HEK293 (cell line): ENCODE measurements around the gene SH3BP1.

Source experiments
- FEZF1 ChIP-seq: fragments of 450-650 bp; formaldehyde crosslinking; IDR thresholded peaks from 2 replicates; pipeline ENCODE4 v1.5.1; 2016; ENCODE audit warnings: missing biosample characterization, missing genetic modification characterization
- MYNN ChIP-seq: fragments of 450-650 bp; formaldehyde crosslinking; IDR thresholded peaks from 2 replicates; pipeline ENCODE4 v1.5.1; 2016; ENCODE audit warnings: missing biosample characterization, missing genetic modification characterization, borderline replicate concordance
- OVOL3 ChIP-seq: fragments of 450-650 bp; formaldehyde crosslinking; IDR thresholded peaks from 2 replicates; pipeline ENCODE4 v1.5.1; 2016; ENCODE audit warnings: missing biosample characterization, missing genetic modification characterization
- SCRT2 ChIP-seq: fragments of 450-650 bp; formaldehyde crosslinking; IDR thresholded peaks from 2 replicates; pipeline ENCODE4 v1.5.1; 2016; ENCODE audit warnings: missing biosample characterization, missing genetic modification characterization
- YY2 ChIP-seq: fragments of 450-650 bp; formaldehyde crosslinking; IDR thresholded peaks from 2 replicates; pipeline ENCODE4 v1.5.1; 2016; ENCODE audit warnings: missing biosample characterization, missing genetic modification characterization
- ZFHX2 ChIP-seq: fragments of 450-650 bp; formaldehyde crosslinking; conservative IDR thresholded peaks from 2 replicates; pipeline ENCODE4 v1.5.1; 2016; ENCODE audit warnings: missing biosample characterization, missing genetic modification characterization
- ZFP37 ChIP-seq: fragments of 450-650 bp; formaldehyde crosslinking; IDR thresholded peaks from 2 replicates; pipeline ENCODE4 v1.5.1; 2016; ENCODE audit warnings: missing biosample characterization, missing genetic modification characterization
- ZNF169 ChIP-seq: fragments of 450-650 bp; formaldehyde crosslinking; IDR thresholded peaks from 2 replicates; pipeline ENCODE4 v1.5.1; 2016; ENCODE audit warnings: missing biosample characterization, missing genetic modification characterization
- ZNF174 ChIP-seq: fragments of 450-650 bp; formaldehyde crosslinking; IDR thresholded peaks from 2 replicates; pipeline ENCODE4 v1.5.0; 2017; ENCODE audit warnings: missing biosample characterization, mild to moderate bottlenecking, missing genetic modification characterization
- ZNF214 ChIP-seq: fragments of 450-650 bp; formaldehyde crosslinking; IDR thresholded peaks from 2 replicates; pipeline ENCODE4 v1.5.1; 2017; ENCODE audit warnings: missing biosample characterization, mild to moderate bottlenecking, missing genetic modification characterization, borderline replicate concordance
- ZNF324 ChIP-seq: fragments of 450-650 bp; formaldehyde crosslinking; IDR thresholded peaks from 2 replicates; pipeline ENCODE4 v1.5.1; 2016; ENCODE audit warnings: missing biosample characterization, missing genetic modification characterization
- ZNF341 ChIP-seq: fragments of 450-650 bp; formaldehyde crosslinking; IDR thresholded peaks from 2 replicates; pipeline ENCODE4; 2016; ENCODE audit warnings: low read depth, missing biosample characterization, missing genetic modification characterization
- ZNF350 ChIP-seq: fragments of 450-650 bp; formaldehyde crosslinking; IDR thresholded peaks from 2 replicates; pipeline ENCODE4 v1.5.0; 2017; ENCODE audit warnings: missing biosample characterization, mild to moderate bottlenecking, missing genetic modification characterization
- ZNF391 ChIP-seq: fragments of 450-650 bp; formaldehyde crosslinking; IDR thresholded peaks from 2 replicates; pipeline ENCODE4 v1.5.1; 2016; ENCODE audit warnings: low read depth, missing biosample characterization, missing genetic modification characterization, borderline replicate concordance
- ZNF394 ChIP-seq: fragments of 450-650 bp; formaldehyde crosslinking; IDR thresholded peaks from 2 replicates; pipeline ENCODE4 v1.5.1; 2016; ENCODE audit warnings: missing biosample characterization, missing genetic modification characterization, mild to moderate bottlenecking, moderate library complexity, borderline replicate concordance
- ZNF404 ChIP-seq: fragments of 450-650 bp; formaldehyde crosslinking; IDR thresholded peaks from 2 replicates; pipeline ENCODE4 v1.5.1; 2017; ENCODE audit warnings: missing biosample characterization, missing genetic modification characterization
- ZNF426 ChIP-seq: fragments of 450-650 bp; formaldehyde crosslinking; IDR thresholded peaks from 2 replicates; pipeline ENCODE4 v1.5.1; 2017; ENCODE audit warnings: missing biosample characterization, missing genetic modification characterization, mild to moderate bottlenecking, inconsistent platforms, moderate library complexity
- ZNF510 ChIP-seq: fragments of 450-650 bp; formaldehyde crosslinking; IDR thresholded peaks from 2 replicates; pipeline ENCODE4 v1.5.1; 2018; ENCODE audit warnings: mild to moderate bottlenecking, missing genetic modification characterization, missing biosample characterization; ENCODE audit not compliant: insufficient replicate concordance
- ZNF544 ChIP-seq: fragments of 450-650 bp; formaldehyde crosslinking; IDR thresholded peaks from 2 replicates; pipeline ENCODE4 v1.5.0; 2017; ENCODE audit warnings: missing biosample characterization, missing genetic modification characterization
- ZNF558 ChIP-seq: fragments of 450-650 bp; formaldehyde crosslinking; IDR thresholded peaks from 2 replicates; pipeline ENCODE4 v1.5.1; 2016; ENCODE audit warnings: missing biosample characterization, missing genetic modification characterization
- ZNF623 ChIP-seq: fragments of 450-650 bp; formaldehyde crosslinking; IDR thresholded peaks from 2 replicates; pipeline ENCODE4 v1.5.1; 2016; ENCODE audit warnings: missing biosample characterization, missing genetic modification characterization
- ZNF660 ChIP-seq: fragments of 450-650 bp; IDR thresholded peaks from 2 replicates; pipeline ENCODE4 v1.5.1; 2018; ENCODE audit warnings: missing biosample characterization, mild to moderate bottlenecking, missing genetic modification characterization
- ZNF707 ChIP-seq: fragments of 450-650 bp; formaldehyde crosslinking; IDR thresholded peaks from 2 replicates; pipeline ENCODE4 v1.5.1; 2016; ENCODE audit warnings: missing biosample characterization, missing genetic modification characterization
- ZXDB ChIP-seq: fragments of 450-650 bp; formaldehyde crosslinking; IDR thresholded peaks from 2 replicates; pipeline ENCODE4 v1.5.1; 2016; ENCODE audit warnings: missing biosample characterization, missing genetic modification characterization
- TF ChIP-seq, protein P1 (sequence below): fragments of 450-650 bp; formaldehyde crosslinking; IDR thresholded peaks from 2 replicates; pipeline ENCODE4 v1.5.1; 2016; ENCODE audit warnings: missing biosample characterization, missing genetic modification characterization
- TF ChIP-seq, protein P2 (sequence below): fragments of 450-650 bp; formaldehyde crosslinking; IDR thresholded peaks from 2 replicates; pipeline ENCODE4 v1.5.1; 2016; ENCODE audit warnings: missing biosample characterization, missing genetic modification characterization
- TF ChIP-seq, protein P3 (sequence below): fragments of 450-650 bp; formaldehyde crosslinking; IDR thresholded peaks from 2 replicates; pipeline ENCODE4 v1.5.0; 2017; ENCODE audit warnings: missing biosample characterization, missing genetic modification characterization, borderline replicate concordance
- TF ChIP-seq, protein P4 (sequence below): fragments of 450-650 bp; formaldehyde crosslinking; IDR thresholded peaks from 2 replicates; pipeline ENCODE4 v1.5.1; 2016; ENCODE audit warnings: missing biosample characterization, missing genetic modification characterization
- TF ChIP-seq, protein P5 (sequence below): fragments of 450-650 bp; formaldehyde crosslinking; IDR thresholded peaks from 2 replicates; pipeline ENCODE4 v1.5.1; 2017; ENCODE audit warnings: missing biosample characterization, missing genetic modification characterization

The SH3BP1 gene

DNA sequence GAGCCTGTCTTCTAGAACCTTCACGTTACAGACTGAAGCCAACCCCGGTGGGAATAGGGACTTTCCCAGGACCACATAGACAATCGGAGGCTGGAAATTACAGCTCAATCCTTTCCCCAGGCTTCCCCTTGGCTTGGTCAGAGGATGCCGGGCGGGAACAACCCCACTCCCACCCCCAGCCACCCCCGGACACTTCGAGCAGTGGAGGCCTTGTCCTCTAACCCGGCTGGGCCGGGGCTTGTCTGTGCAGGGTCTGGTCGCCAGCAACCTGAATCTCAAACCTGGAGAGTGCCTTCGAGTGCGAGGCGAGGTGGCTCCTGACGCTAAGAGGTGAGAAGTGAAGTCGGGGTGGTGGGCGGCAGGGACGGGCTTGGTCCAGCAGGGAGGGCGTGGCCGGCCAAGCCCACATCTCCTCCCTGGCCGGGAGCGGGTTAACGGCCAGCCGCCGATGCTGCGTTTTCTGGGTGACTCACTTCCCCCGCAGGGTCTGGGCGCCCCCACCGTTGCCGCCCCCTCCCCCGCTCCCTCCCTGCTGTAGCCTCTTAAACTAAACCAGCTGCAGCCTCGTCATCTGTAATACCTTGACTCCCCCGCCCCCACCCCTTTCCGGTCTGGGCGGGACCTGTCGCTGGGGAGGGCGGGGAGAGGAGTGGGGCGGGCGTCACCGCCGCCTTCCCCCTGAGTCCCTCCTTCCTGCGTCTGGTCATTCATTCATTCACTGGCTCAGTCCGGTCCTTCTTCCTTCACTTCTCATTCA, 37.4 kb downstream of the SH3BP1 start (continued):
- TF ChIP-seq, protein P1, sequence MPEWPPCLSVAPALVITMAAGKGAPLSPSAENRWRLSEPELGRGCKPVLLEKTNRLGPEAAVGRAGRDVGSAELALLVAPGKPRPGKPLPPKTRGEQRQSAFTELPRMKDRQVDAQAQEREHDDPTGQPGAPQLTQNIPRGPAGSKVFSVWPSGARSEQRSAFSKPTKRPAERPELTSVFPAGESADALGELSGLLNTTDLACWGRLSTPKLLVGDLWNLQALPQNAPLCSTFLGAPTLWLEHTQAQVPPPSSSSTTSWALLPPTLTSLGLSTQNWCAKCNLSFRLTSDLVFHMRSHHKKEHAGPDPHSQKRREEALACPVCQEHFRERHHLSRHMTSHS (tag by site-specific recombination), result no peak
- TF ChIP-seq ZNF623 (no peak), ZNF169 (tag by site-specific recombination) (0 out of 2 replicates have a peak, but pooled peaks have one; percentile 18), ZNF214 (no peak), ZNF391 (tag by site-specific recombination) (peak; percentile 21; the same call in 1 of the 2 replicates), ZNF341 (0 out of 2 replicates have a peak, but pooled peaks have one; percentile 60), ZNF404 (tag by site-specific recombination) (no peak), SCRT2 (tag by site-specific recombination) (peak; percentile 56), OVOL3 (tag by site-specific recombination) (no peak), ZNF174 (no peak), ZXDB (tag by site-specific recombination) (peak; percentile 67), FEZF1 (tag by site-specific recombination) (no peak), ZNF350 (tag by site-specific recombination) (no peak), ZNF394 (no peak), ZNF324 (tag by site-specific recombination) (peak; percentile 18; the same call in 1 of the 2 replicates), ZNF510 (tag by site-specific recombination) (no peak), ZFP37 (tag by site-specific recombination) (no peak), ZNF426 (no peak), ZNF558 (no peak), MYNN (tag by site-specific recombination) (no peak), ZNF660 (tag by site-specific recombination) (no peak), ZNF544 (tag by site-specific recombination) (no peak), ZFHX2 (tag by site-specific recombination) (peak; percentile 94), ZNF707 (tag by site-specific recombination) (no peak), YY2 (tag by site-specific recombination) (no peak)
- TF ChIP-seq, protein P2, sequence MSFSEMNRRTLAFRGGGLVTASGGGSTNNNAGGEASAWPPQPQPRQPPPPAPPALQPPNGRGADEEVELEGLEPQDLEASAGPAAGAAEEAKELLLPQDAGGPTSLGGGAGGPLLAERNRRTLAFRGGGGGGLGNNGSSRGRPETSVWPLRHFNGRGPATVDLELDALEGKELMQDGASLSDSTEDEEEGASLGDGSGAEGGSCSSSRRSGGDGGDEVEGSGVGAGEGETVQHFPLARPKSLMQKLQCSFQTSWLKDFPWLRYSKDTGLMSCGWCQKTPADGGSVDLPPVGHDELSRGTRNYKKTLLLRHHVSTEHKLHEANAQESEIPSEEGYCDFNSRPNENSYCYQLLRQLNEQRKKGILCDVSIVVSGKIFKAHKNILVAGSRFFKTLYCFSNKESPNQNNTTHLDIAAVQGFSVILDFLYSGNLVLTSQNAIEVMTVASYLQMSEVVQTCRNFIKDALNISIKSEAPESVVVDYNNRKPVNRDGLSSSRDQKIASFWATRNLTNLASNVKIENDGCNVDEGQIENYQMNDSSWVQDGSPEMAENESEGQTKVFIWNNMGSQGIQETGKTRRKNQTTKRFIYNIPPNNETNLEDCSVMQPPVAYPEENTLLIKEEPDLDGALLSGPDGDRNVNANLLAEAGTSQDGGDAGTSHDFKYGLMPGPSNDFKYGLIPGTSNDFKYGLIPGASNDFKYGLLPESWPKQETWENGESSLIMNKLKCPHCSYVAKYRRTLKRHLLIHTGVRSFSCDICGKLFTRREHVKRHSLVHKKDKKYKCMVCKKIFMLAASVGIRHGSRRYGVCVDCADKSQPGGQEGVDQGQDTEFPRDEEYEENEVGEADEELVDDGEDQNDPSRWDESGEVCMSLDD (tag by site-specific recombination), result peak; percentile 86
- TF ChIP-seq, protein P3, sequence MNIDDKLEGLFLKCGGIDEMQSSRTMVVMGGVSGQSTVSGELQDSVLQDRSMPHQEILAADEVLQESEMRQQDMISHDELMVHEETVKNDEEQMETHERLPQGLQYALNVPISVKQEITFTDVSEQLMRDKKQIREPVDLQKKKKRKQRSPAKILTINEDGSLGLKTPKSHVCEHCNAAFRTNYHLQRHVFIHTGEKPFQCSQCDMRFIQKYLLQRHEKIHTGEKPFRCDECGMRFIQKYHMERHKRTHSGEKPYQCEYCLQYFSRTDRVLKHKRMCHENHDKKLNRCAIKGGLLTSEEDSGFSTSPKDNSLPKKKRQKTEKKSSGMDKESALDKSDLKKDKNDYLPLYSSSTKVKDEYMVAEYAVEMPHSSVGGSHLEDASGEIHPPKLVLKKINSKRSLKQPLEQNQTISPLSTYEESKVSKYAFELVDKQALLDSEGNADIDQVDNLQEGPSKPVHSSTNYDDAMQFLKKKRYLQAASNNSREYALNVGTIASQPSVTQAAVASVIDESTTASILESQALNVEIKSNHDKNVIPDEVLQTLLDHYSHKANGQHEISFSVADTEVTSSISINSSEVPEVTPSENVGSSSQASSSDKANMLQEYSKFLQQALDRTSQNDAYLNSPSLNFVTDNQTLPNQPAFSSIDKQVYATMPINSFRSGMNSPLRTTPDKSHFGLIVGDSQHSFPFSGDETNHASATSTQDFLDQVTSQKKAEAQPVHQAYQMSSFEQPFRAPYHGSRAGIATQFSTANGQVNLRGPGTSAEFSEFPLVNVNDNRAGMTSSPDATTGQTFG (tag by site-specific recombination), result no peak
- TF ChIP-seq, protein P4, sequence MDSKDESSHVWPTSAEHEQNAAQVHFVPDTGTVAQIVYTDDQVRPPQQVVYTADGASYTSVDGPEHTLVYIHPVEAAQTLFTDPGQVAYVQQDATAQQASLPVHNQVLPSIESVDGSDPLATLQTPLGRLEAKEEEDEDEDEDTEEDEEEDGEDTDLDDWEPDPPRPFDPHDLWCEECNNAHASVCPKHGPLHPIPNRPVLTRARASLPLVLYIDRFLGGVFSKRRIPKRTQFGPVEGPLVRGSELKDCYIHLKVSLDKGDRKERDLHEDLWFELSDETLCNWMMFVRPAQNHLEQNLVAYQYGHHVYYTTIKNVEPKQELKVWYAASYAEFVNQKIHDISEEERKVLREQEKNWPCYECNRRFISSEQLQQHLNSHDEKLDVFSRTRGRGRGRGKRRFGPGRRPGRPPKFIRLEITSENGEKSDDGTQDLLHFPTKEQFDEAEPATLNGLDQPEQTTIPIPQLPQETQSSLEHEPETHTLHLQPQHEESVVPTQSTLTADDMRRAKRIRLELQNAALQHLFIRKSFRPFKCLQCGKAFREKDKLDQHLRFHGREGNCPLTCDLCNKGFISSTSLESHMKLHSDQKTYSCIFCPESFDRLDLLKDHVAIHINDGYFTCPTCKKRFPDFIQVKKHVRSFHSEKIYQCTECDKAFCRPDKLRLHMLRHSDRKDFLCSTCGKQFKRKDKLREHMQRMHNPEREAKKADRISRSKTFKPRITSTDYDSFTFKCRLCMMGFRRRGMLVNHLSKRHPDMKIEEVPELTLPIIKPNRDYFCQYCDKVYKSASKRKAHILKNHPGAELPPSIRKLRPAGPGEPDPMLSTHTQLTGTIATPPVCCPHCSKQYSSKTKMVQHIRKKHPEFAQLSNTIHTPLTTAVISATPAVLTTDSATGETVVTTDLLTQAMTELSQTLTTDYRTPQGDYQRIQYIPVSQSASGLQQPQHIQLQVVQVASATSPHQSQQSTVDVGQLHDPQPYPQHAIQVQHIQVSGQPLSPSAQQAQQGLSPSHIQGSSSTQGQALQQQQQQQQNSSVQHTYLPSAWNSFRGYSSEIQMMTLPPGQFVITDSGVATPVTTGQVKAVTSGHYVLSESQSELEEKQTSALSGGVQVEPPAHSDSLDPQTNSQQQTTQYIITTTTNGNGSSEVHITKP (tag by site-specific recombination), result peak; percentile 95
- TF ChIP-seq, protein P5, sequence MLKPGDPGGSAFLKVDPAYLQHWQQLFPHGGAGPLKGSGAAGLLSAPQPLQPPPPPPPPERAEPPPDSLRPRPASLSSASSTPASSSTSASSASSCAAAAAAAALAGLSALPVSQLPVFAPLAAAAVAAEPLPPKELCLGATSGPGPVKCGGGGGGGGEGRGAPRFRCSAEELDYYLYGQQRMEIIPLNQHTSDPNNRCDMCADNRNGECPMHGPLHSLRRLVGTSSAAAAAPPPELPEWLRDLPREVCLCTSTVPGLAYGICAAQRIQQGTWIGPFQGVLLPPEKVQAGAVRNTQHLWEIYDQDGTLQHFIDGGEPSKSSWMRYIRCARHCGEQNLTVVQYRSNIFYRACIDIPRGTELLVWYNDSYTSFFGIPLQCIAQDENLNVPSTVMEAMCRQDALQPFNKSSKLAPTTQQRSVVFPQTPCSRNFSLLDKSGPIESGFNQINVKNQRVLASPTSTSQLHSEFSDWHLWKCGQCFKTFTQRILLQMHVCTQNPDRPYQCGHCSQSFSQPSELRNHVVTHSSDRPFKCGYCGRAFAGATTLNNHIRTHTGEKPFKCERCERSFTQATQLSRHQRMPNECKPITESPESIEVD (tag by site-specific recombination), result no peak
